HepG2 (cell line): Measurements from ENCODE around the gene SVBP. TPM values are rescaled to one million over a fixed set of nuclear protein-coding genes. Genes with fewer than 3 reads are reported as not detected.
A peak's percentile ranks its signal among the peaks of the same experiment; 100 is the strongest.

ENCODE experiments used
- ATAC-seq: fragments of 200-7000 bp; cut with Tn5 transposase; 3 replicates; pipeline ENCODE4 v1.9.1; 2020; ENCODE audit warnings: mild to moderate bottlenecking, moderate library complexity
- Bru-seq: library from RNA; stranded (reverse); fragments of 400-500 nt; gene quantifications from one replicate; lab custom pipeline; 2021; lab: Mats Ljungman, UMichigan
- BruChase-seq, 2 experiments: library from RNA; stranded (reverse); fragments of 400-500 nt; gene quantifications; one replicate each; lab custom pipeline; 2021; lab: Mats Ljungman, UMichigan
- BruUV-seq: library from RNA; stranded (reverse); fragments of 400-500 nt; replicated peaks from 2 replicates; lab custom pipeline; 2021; lab: Mats Ljungman, UMichigan
- CTCF ChIA-PET: fragments of 300-600 bp; formaldehyde crosslinking; extraction: SDS; loops from one replicate; lab custom pipeline; 2021; ENCODE audit warnings: low total read pairs, inconsistent platforms, low intra/inter-chr PET ratio; lab: Yijun Ruan, JAX
- POLR2A ChIA-PET: fragments of 350-600 bp; sonication (Branson Sonifier 250); formaldehyde crosslinking; loops from one replicate; lab custom pipeline; 2020; ENCODE audit warnings: antibody characterized with exemption, inconsistent platforms; lab: Yijun Ruan, JAX
- DNase-seq: peaks from one replicate; pipeline ENCODE4 v3.0.0-alpha.2; 2015; ENCODE audit warnings: low spot score
- FAIRE-seq: peaks from 3 replicates; lab custom pipeline; 2011; peaks lifted over from hg19 to GRCh38; lab: Jason Lieb, UNC
- H2AFZ ChIP-seq: one replicate; pipeline ENCODE4 v1.6.1; 2011; ENCODE audit warnings: low read length, inconsistent platforms
- H3K27ac ChIP-seq: fragments of 300-600 bp; 3 replicates; pipeline ENCODE4 v1.8.0; 2011; ENCODE audit warnings: mixed run types, mild to moderate bottlenecking, mixed read lengths, low read length, inconsistent platforms; ENCODE audit not compliant: insufficient read depth; ENCODE audit errors: extremely low read length
- H3K27me3 ChIP-seq, 2 experiments: fragments of 200-600 bp in 1 of 2; 2 replicates in 1 of 2; 3 replicates in 1 of 2; pipeline versions ENCODE4 v1.6.0 to v1.8.0; 2011; ENCODE audit warnings: low read length in 2 of 2, mild to moderate bottlenecking in 2 of 2, moderate library complexity in 2 of 2, inconsistent platforms in 1 of 2; ENCODE audit not compliant: insufficient read depth in 2 of 2, control insufficient read depth in 1 of 2
- H3K36me3 ChIP-seq, 2 experiments: fragments of 200-600 bp in 1 of 2; replicated peaks in 1 of 2; 2 replicates in 1 of 2; 3 replicates in 1 of 2; pipeline versions ENCODE4 v1.5.1 to v1.8.0; 2011; ENCODE audit warnings: low read length in 2 of 2, inconsistent platforms in 1 of 2; ENCODE audit not compliant: insufficient read depth in 2 of 2, control insufficient read depth in 1 of 2
- H3K4me1 ChIP-seq: 2 replicates; pipeline ENCODE4 v1.5.1; 2012; ENCODE audit warnings: low read length, inconsistent platforms; ENCODE audit not compliant: insufficient read depth
- H3K4me2 ChIP-seq: 2 replicates; pipeline ENCODE4 v1.6.0; 2011; ENCODE audit warnings: low read depth, low read length, inconsistent platforms
- H3K4me3 ChIP-seq, 3 experiments: fragments of 200-600 bp in 1 of 3; sonication (generic), shearing (Covaris generic) in 1 of 3; replicated peaks in 1 of 3; 2 replicates each; pipeline ENCODE4 v1.5.1; 2011 to 2016; ENCODE audit warnings: low read length in 3 of 3, inconsistent platforms in 2 of 3, low read depth in 2 of 3, mild to moderate bottlenecking in 2 of 3, control low read depth in 1 of 3, mixed read lengths in 1 of 3; ENCODE audit not compliant: insufficient read depth in 1 of 3
- H3K79me2 ChIP-seq: one replicate; pipeline ENCODE4 v1.6.1; 2011; ENCODE audit warnings: low read length, inconsistent platforms; ENCODE audit not compliant: insufficient read depth
- H3K9ac ChIP-seq: 2 replicates; pipeline ENCODE4 v1.6.0; 2011; ENCODE audit warnings: mild to moderate bottlenecking, low read depth, low read length, inconsistent platforms; ENCODE audit not compliant: insufficient read depth
- H3K9me3 ChIP-seq: 2 replicates; pipeline ENCODE4 v1.5.1; 2012; ENCODE audit warnings: mild to moderate bottlenecking, low read length
- H4K20me1 ChIP-seq: 2 replicates; pipeline ENCODE4 v1.6.0; 2011; ENCODE audit warnings: inconsistent platforms, mild to moderate bottlenecking, low read length, moderate library complexity; ENCODE audit not compliant: insufficient read depth
- ADNP ChIP-seq: sonication (generic); formaldehyde crosslinking; IDR thresholded peaks from 2 replicates; pipeline ENCODE4 v1.4.0; 2020; ENCODE audit warnings: missing genetic modification reagents
- CHCHD3 ChIP-seq: sonication (generic); formaldehyde crosslinking; IDR thresholded peaks from 2 replicates; pipeline ENCODE4 v1.8.0; 2022; ENCODE audit warnings: mild to moderate bottlenecking, missing genetic modification reagents, moderate library complexity
- HNRNPUL1 ChIP-seq: fragments of 200-400 bp; formaldehyde crosslinking; IDR thresholded peaks from 2 replicates; pipeline ENCODE4 v1.6.1; 2017; ENCODE audit warnings: low read depth, mild to moderate bottlenecking, low read length, moderate library complexity
- JUN ChIP-seq: sonication (generic); formaldehyde crosslinking; IDR thresholded peaks from 2 replicates; pipeline ENCODE4 v1.4.0; 2020; ENCODE audit warnings: mild to moderate bottlenecking, missing genetic modification reagents
- KMT2A ChIP-seq: sonication (generic); formaldehyde crosslinking; IDR thresholded peaks from 2 replicates; pipeline ENCODE4 v1.4.0; 2020; ENCODE audit warnings: missing genetic modification reagents
- MXD3 ChIP-seq: IDR thresholded peaks from 2 replicates; pipeline ENCODE4 v1.6.1; 2016; ENCODE audit warnings: mild to moderate bottlenecking, missing biosample characterization, missing genetic modification reagents
- ONECUT2 ChIP-seq: sonication (generic); formaldehyde crosslinking; IDR thresholded peaks from 2 replicates; pipeline ENCODE4 v1.4.0; 2020; ENCODE audit warnings: missing genetic modification reagents
- RFX5 ChIP-seq: IDR thresholded peaks from 2 replicates; pipeline ENCODE4 v1.6.1; 2011; ENCODE audit warnings: low read depth, low read length, improper control_type of control experiment
- SOX5 ChIP-seq: IDR thresholded peaks from 2 replicates; pipeline ENCODE4 v1.6.1; 2016; ENCODE audit warnings: borderline replicate concordance
- SP1 ChIP-seq, 2 experiments: fragments of 450-650 bp in 1 of 2; sonication (generic) in 1 of 2; formaldehyde crosslinking in 1 of 2; IDR thresholded peaks; 2 replicates each; pipeline versions ENCODE4 v1.4.0 to v1.6.1; 2016 to 2020; ENCODE audit warnings: missing genetic modification reagents in 1 of 2
- STAG1 ChIP-seq: sonication (generic); formaldehyde crosslinking; IDR thresholded peaks from 2 replicates; pipeline ENCODE4 v1.4.0; 2020; ENCODE audit warnings: missing genetic modification reagents
- TFDP2 ChIP-seq: sonication (generic); formaldehyde crosslinking; IDR thresholded peaks from 2 replicates; pipeline ENCODE4 v1.4.0; 2020; ENCODE audit warnings: missing genetic modification reagents
- ZNF138 ChIP-seq: sonication (generic); formaldehyde crosslinking; IDR thresholded peaks from 2 replicates; pipeline ENCODE4 v1.5.0; 2020; ENCODE audit warnings: mild to moderate bottlenecking, low read depth, missing genetic modification reagents
- ZNF224 ChIP-seq: sonication (generic); formaldehyde crosslinking; IDR thresholded peaks from 2 replicates; pipeline ENCODE4 v1.5.0; 2020; ENCODE audit warnings: mild to moderate bottlenecking, missing genetic modification reagents
- ZNF232 ChIP-seq: sonication (generic); formaldehyde crosslinking; IDR thresholded peaks from 2 replicates; pipeline ENCODE4 v1.4.0; 2020; ENCODE audit warnings: missing genetic modification reagents, borderline replicate concordance
- ZNF550 ChIP-seq: sonication (generic); formaldehyde crosslinking; IDR thresholded peaks from 2 replicates; pipeline ENCODE4 v1.4.0; 2020; ENCODE audit warnings: mild to moderate bottlenecking, missing genetic modification reagents, borderline replicate concordance
- ZNF772 ChIP-seq: sonication (generic); formaldehyde crosslinking; IDR thresholded peaks from 2 replicates; pipeline ENCODE4 v1.5.0; 2020; ENCODE audit warnings: mild to moderate bottlenecking, missing genetic modification reagents
- WGBS: methylation state at CpG from one replicate; pipeline ENCODE4 v1.1.6; 2017; ENCODE audit warnings: low lambda C conversion rate; 5-methylcytosine and 5-hydroxymethylcytosine counted together
- in situ Hi-C: cut with HindIII; loops from 2 replicates; pipeline ENCODE4 v1.10.0; 2017; ENCODE audit warnings: low pct_unique_long_range_greater_than_20kb; ENCODE audit not compliant: extremely low pct_ligation_motif_present
- intact Hi-C: fragments of 100-400 bp; cut with micrococcal nuclease; formaldehyde crosslinking; loops from one replicate; pipeline ENCODE4 v1.10.0; 2022; ENCODE audit not compliant: unreplicated experiment
- long read RNA-seq, 2 experiments: library from RNA in 1 of 2; library from polyadenylated mRNA in 1 of 2; stranded (forward) in 1 of 2; unstranded in 1 of 2; transcript quantifications; one replicate each; pipeline ENCODE4 v2.0.0, GENCODE V29; 2019 to 2022
- polyA minus RNA-seq, 3 experiments: library from RNA; depleted of rRNA, polyadenylated mRNA; stranded (reverse); fragments of >200 nt; gene quantifications; 2 replicates each; pipeline ENCODE4 v1.2.3, GENCODE V29; 2011; ENCODE audit warnings: low replicate concordance in 1 of 3
- polyA plus RNA-seq, 8 experiments: library from polyadenylated mRNA; depleted of rRNA in 3 of 8; stranded (reverse) in 7 of 8; unstranded in 1 of 8; fragments of >200 nt; fragmentation: Illumina TruSeq in 4 of 8; extraction: Trizol in 4 of 8; gene quantifications; 2 replicates each; pipeline versions ENCODE4 v1.2.1 to v1.2.3, GENCODE V29; 2011 to 2016; ENCODE audit warnings: low read depth in 4 of 8, missing spikeins in 1 of 8, mixed read lengths in 1 of 8; ENCODE audit not compliant: insufficient read depth in 1 of 8
- total RNA-seq, 5 experiments: library from RNA; depleted of rRNA; stranded (reverse); fragments of >200 nt; fragmentation: Illumina TruSeq; extraction: Trizol; gene quantifications; 2 replicates each; pipeline ENCODE4 v1.2.3, GENCODE V29; 2016; ENCODE audit warnings: low read depth in 1 of 5

SVBP gene
- total RNA-seq (2016; rRNA removed; fragmentation: Illumina TruSeq; extraction: Trizol) (45.2 and 48.2 TPM in 2 replicates), polyA plus RNA-seq (2011; rRNA removed) (22.5 and 28.8 TPM in 2 replicates), polyA minus RNA-seq (2011; rRNA and poly(A)+ RNA removed; ENCODE audit: low replicate concordance) (1.9 and 2.1 TPM in 2 replicates), Bru-seq, nascent RNA (percentile 71 among the genes with signal in this experiment), BruChase-seq, experiment 1, labeled RNA remaining after a 6-hour chase (percentile 70 among the genes with signal in this experiment), BruChase-seq, experiment 2, labeled RNA remaining after a 2-hour chase (percentile 59 among the genes with signal in this experiment)
- total RNA-seq (2016; cell fraction: cytosol; rRNA removed; fragmentation: Illumina TruSeq; extraction: Trizol; ENCODE audit: low read depth), result 182 and 196 TPM in 2 replicates
- total RNA-seq (2016; cell fraction: insoluble cytoplasmic fraction; rRNA removed; fragmentation: Illumina TruSeq; extraction: Trizol), result 45.7 and 49.4 TPM in 2 replicates
- 127 and 132 TPM in 2 replicates for total RNA-seq (2016; cell fraction: membrane; rRNA removed; fragmentation: Illumina TruSeq; extraction: Trizol)
- 14.9 and 18.9 TPM in 2 replicates for total RNA-seq (2016; cell fraction: nucleus; rRNA removed; fragmentation: Illumina TruSeq; extraction: Trizol)
- 13.4 and 24.1 TPM in 2 replicates for polyA plus RNA-seq (2011; cell fraction: cytosol; rRNA removed)
- 5.7 and 6.2 TPM in 2 replicates for polyA plus RNA-seq (2011; cell fraction: nucleus; rRNA removed)
- 34.3 and 43.7 TPM in 2 replicates for polyA plus RNA-seq (2012)
- polyA plus RNA-seq (2016; cell fraction: cytosol; fragmentation: Illumina TruSeq; extraction: Trizol; ENCODE audit: low read depth), result 234 and 253 TPM in 2 replicates
- polyA plus RNA-seq (2016; cell fraction: insoluble cytoplasmic fraction; fragmentation: Illumina TruSeq; extraction: Trizol; ENCODE audit: low read depth), result 43.8 and 48.4 TPM in 2 replicates
- 121 and 145 TPM in 2 replicates for polyA plus RNA-seq (2016; cell fraction: membrane; fragmentation: Illumina TruSeq; extraction: Trizol; ENCODE audit: low read depth)
- 27.4 and 30.9 TPM in 2 replicates for polyA plus RNA-seq (2016; cell fraction: nucleus; fragmentation: Illumina TruSeq; extraction: Trizol; ENCODE audit: insufficient read depth, low read depth)
- polyA minus RNA-seq (2011; cell fraction: cytosol; rRNA and poly(A)+ RNA removed), result 3.4 and 7.3 TPM in 2 replicates
- polyA minus RNA-seq (2011; cell fraction: nucleus; rRNA and poly(A)+ RNA removed), result 10.8 and 11.4 TPM in 2 replicates
- long read RNA-seq, experiment 1, transcript SVBP-201 (3 exons, 658 nt), result major isoform, 19 of 25 reads
- long read RNA-seq, experiment 1, partial matches to known transcripts, result 1 of 25 reads
- long read RNA-seq, experiment 1, other reads (novel, unspliced or antisense), result 4 of 25 reads
- long read RNA-seq, experiment 2, transcript SVBP-201 (3 exons, 658 nt), result major isoform, 34 of 37 reads
- long read RNA-seq, experiment 2, partial matches to known transcripts, result 2 of 37 reads
- long read RNA-seq, experiment 2, other reads (novel, unspliced or antisense), result 1 of 37 reads

- DNase-seq, result peak; percentile 73
- FAIRE-seq, result no peak
- peak within 1 kb of the TSS; percentile 94 for H2AFZ ChIP-seq
- ATAC-seq, result peak; percentile 94
- peak within 1 kb of the TSS; percentile 100 for H3K27ac ChIP-seq
- H3K27me3 ChIP-seq, result no peaks in the 10 kb centered on the region; a peak in 1 of 5 replicates
- H4K20me1 ChIP-seq, result no peaks in the 10 kb centered on the region
- H3K4me3 ChIP-seq, result peak within 1 kb of the TSS; percentile 73 to 87 (median 84)
- POLR2A ChIA-PET, result interaction anchor here (0.7 to 3.1 kb wide), 6 partner anchors 8 to 257 kb away, joined by 3 to 37 read pairs (median 4); partner anchors contain the start of genes C1orf50, P3H1 and ZNF691
- peak within 1 kb of the TSS; percentile 93 for H3K9ac ChIP-seq
- peak within 1 kb of the TSS; percentile 90 for H3K4me2 ChIP-seq
- intact Hi-C loops, result loop anchor here (5.0 kb wide), 1 partner anchor 50 kb away; the partner anchor contains the start of genes C1orf50 and P3H1
- 1% methylated on average over 10 of the region's 66 CpGs for WGBS
- peaks cover 34% of the 10 kb centered on the region for H3K4me1 ChIP-seq
- CTCF ChIA-PET, result no interaction called here
- no TSS peak for BruUV-seq
- in situ Hi-C loops, result no loop called here
- peaks cover 7% of the 10 kb centered on the region for H3K79me2 ChIP-seq
- peaks cover 0 to 1% of the 10 kb centered on the region in 2 experiments; a peak in 1 of 5 replicates for H3K36me3 ChIP-seq
- no peaks in the 10 kb centered on the region for H3K9me3 ChIP-seq
- TF ChIP-seq ONECUT2 (CRISPR knock-in tag) (no peak), SP1 (IDR thresholded peaks at IDR 0.05) (no peak), SP1 (CRISPR knock-in tag; IDR thresholded peaks at IDR 0.05) (peak; percentile 74), KMT2A (CRISPR knock-in tag) (peak; percentile 63), CHCHD3 (CRISPR knock-in tag) (no peak), JUN (CRISPR knock-in tag) (no peak), ZNF550 (no peak), SOX5 (CRISPR knock-in tag) (no peak), TFDP2 (no peak; the same call in none of the 2 replicates), MXD3 (CRISPR knock-in tag) (peak; percentile 23; the same call in 1 of the 2 replicates), ZNF138 (CRISPR knock-in tag) (no peak), HNRNPUL1 (no peak), ZNF224 (CRISPR knock-in tag) (no peak), ADNP (no peak), STAG1 (CRISPR knock-in tag) (0 out of 2 replicates have a peak, but pooled peaks have one; percentile 19), RFX5 (no peak), ZNF772 (CRISPR knock-in tag) (peak; percentile 84), ZNF232 (CRISPR knock-in tag) (no peak; the same call in 1 of the 2 replicates)
Measured at GRCh38 chr1:42816585-42817439, at the start of gene SVBP, which contains the start of gene ERMAP. Gene SVBP, minus strand, starts transcription at chr1:42817397. Its CDS starts 853 bp downstream, at chr1:42816544. Gene ERMAP, plus strand, starts transcription at chr1:42817122. Its CDS starts 13,327 bp downstream, at chr1:42830449.
